Measurements from ENCODE around the gene PAN2. TPM values are rescaled to one million over a fixed set of nuclear protein-coding genes. Genes with fewer than 3 reads are reported as not detected.

Gene PAN2
- total and polyA plus RNA-seq, 10 of the 15 experiments (the other 5 are each of a cell fraction or from before 2014, with no cell fraction given) = 14.4 to 61.8 (median 34.9) TPM

DNA sequence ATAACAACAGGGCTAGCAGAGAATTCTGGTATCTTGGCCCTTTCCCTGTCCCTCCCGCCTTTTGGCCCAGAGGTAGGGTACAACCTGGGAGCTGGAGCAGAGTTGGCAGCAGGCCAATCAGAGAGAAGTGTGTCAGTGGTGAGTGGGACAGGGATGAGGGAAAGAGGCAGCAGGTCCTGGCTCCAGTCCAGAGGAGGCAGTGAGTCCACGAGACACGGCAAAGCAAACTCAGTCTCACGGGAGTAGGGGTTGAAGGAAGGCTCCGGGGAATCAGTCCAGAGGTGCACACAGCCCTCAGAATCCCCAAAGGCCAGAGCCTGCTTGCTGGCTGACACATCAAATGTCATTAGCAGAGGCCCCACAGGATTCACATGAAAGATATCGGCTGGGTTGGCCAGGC lies 7.3 kb downstream of the PAN2 start:
- TF ChIP-seq KDM1A (IDR thresholded peaks at IDR 0.05; ENCODE audit: borderline replicate concordance) (no peak), SMAD5 (IDR thresholded peaks at IDR 0.05; ENCODE audit: low read depth) (no peak), FOS (IDR thresholded peaks at IDR 0.05; ENCODE audit: borderline replicate concordance, extremely low read depth, insufficient read length) (no peak), ETV6 (conservative IDR thresholded peaks at IDR 0.05 in 1 of 2, IDR thresholded peaks at IDR 0.05 in 1 of 2; ENCODE audit: borderline replicate concordance in 1 of 2, low read depth in 1 of 2) (no peak), FOXK2 (IDR thresholded peaks at IDR 0.05) (no peak), NR2C1 (IDR thresholded peaks at IDR 0.05) (no peak), GATAD2B (conservative IDR thresholded peaks at IDR 0.05; ENCODE audit: low read depth) (no peak)
- TF ChIP-seq, protein P1, sequence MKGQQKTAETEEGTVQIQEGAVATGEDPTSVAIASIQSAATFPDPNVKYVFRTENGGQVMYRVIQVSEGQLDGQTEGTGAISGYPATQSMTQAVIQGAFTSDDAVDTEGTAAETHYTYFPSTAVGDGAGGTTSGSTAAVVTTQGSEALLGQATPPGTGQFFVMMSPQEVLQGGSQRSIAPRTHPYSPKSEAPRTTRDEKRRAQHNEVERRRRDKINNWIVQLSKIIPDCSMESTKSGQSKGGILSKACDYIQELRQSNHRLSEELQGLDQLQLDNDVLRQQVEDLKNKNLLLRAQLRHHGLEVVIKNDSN (IDR thresholded peaks at IDR 0.05; ENCODE audit: borderline replicate concordance, extremely low read length, insufficient read depth, low read depth, low read length) = no peak
- TF ChIP-seq, protein P2, sequence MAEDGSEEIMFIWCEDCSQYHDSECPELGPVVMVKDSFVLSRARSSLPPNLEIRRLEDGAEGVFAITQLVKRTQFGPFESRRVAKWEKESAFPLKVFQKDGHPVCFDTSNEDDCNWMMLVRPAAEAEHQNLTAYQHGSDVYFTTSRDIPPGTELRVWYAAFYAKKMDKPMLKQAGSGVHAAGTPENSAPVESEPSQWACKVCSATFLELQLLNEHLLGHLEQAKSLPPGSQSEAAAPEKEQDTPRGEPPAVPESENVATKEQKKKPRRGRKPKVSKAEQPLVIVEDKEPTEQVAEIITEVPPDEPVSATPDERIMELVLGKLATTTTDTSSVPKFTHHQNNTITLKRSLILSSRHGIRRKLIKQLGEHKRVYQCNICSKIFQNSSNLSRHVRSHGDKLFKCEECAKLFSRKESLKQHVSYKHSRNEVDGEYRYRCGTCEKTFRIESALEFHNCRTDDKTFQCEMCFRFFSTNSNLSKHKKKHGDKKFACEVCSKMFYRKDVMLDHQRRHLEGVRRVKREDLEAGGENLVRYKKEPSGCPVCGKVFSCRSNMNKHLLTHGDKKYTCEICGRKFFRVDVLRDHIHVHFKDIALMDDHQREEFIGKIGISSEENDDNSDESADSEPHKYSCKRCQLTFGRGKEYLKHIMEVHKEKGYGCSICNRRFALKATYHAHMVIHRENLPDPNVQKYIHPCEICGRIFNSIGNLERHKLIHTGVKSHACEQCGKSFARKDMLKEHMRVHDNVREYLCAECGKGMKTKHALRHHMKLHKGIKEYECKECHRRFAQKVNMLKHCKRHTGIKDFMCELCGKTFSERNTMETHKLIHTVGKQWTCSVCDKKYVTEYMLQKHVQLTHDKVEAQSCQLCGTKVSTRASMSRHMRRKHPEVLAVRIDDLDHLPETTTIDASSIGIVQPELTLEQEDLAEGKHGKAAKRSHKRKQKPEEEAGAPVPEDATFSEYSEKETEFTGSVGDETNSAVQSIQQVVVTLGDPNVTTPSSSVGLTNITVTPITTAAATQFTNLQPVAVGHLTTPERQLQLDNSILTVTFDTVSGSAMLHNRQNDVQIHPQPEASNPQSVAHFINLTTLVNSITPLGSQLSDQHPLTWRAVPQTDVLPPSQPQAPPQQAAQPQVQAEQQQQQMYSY (CRISPR knock-in tag; IDR thresholded peaks at IDR 0.05) = no peak
- BruUV-seq (replicated peaks) = no TSS peak
- CTCF ChIA-PET = interaction anchor here (2.5 kb wide), 1 partner anchor 137 kb away, joined by 6 read pairs; no protein-coding TSS in a partner anchor
- SMC1A ChIA-PET (ENCODE audit: uncharacterized antibody, unreplicated experiment) = interaction anchor here (0.7 kb wide), 1 partner anchor 137 kb away, joined by 4 read pairs; no protein-coding TSS in a partner anchor
- ATAC-seq (no peak), DNase-seq (ENCODE audit: low read depth, low spot score) (no peak), FAIRE-seq (no peak)
- POLR2A ChIA-PET = interaction anchor here (0.6 to 1.4 kb wide), 2 partner anchors 9 to 32 kb away, joined by 3 to 4 read pairs; no protein-coding TSS in a partner anchor
- H3K9ac ChIP-seq (ENCODE audit: control insufficient read depth, insufficient read depth, low read length) = no peak overlapping the region
- no peaks in the 10 kb centered on the region for H3K27me3 ChIP-seq (replicated peaks in 1 of 2; ENCODE audit: control insufficient read depth in 2 of 2, insufficient read depth in 2 of 2, low read length in 1 of 2)
- H3K4me3 ChIP-seq = no peak overlapping the region
- intact Hi-C loops (cut with micrococcal nuclease; ENCODE audit: unreplicated experiment) = no loop called here
- no peak overlapping the region for H3K4me2 ChIP-seq (ENCODE audit: control insufficient read depth, insufficient read depth)
- peaks cover 0 to 16% of the 10 kb centered on the region in 2 experiments; a peak in 3 of 4 replicates for H3K36me3 ChIP-seq (ENCODE audit: control insufficient read depth in 2 of 2, insufficient read depth in 2 of 2, low read length in 1 of 2)
- RAD21 ChIA-PET (ENCODE audit: unreplicated experiment) = no interaction called here
- H3K4me1 ChIP-seq (ENCODE audit: control insufficient read depth, insufficient read depth, low read length) = no peaks in the 10 kb centered on the region
- H3K79me2 ChIP-seq (ENCODE audit: control insufficient read depth, insufficient read depth, low read length) = no peaks in the 10 kb centered on the region
- in situ Hi-C loops (cut with MboI) = no loop called here
- WGBS (ENCODE audit: insufficient coverage, insufficient replicate concordance, low lambda C conversion rate, missing lambda C conversion rate) = 100% methylated on average over 6 of the region's 6 CpGs
- no peak overlapping the region for H3K27ac ChIP-seq (ENCODE audit: control insufficient read depth, insufficient read depth)
- H2AFZ ChIP-seq (ENCODE audit: control insufficient read depth, low read depth, low read length) = no peak overlapping the region
- H3K9me3 ChIP-seq (replicated peaks; ENCODE audit: control insufficient read depth, insufficient read depth, low read length) = no peaks in the 10 kb centered on the region
- H4K20me1 ChIP-seq (ENCODE audit: control insufficient read depth, insufficient read depth) = no peaks in the 10 kb centered on the region
